Liver (tissue), 3 donors: ENCODE data around the gene CHM.
"Not testable (repeated sequence)": the region's sequence is repeated elsewhere in the genome, so short reads cannot be mapped to it uniquely, and the experiment has no call there.

Experiments
- ATF3 ChIP-seq: IDR thresholded peaks from 2 replicates; pipeline ENCODE4 v1.6.1; 2016; ENCODE audit warnings: antibody characterized with exemption
- CTCF ChIP-seq: fragments of 150-350 bp; IDR thresholded peaks from 2 replicates; pipeline ENCODE4 v1.5.1; 2017; ENCODE audit warnings: improper control_type of control experiment, low read depth, low read length; ENCODE audit not compliant: missing input control
- EGR1 ChIP-seq, 2 donors: IDR thresholded peaks; 2 replicates each; pipeline ENCODE4 v1.6.1; 2016 to 2018; ENCODE audit warnings: antibody characterized with exemption in 2 of 2, low read depth in 2 of 2
- FOXA1 ChIP-seq: IDR thresholded peaks from 2 replicates; pipeline ENCODE4 v1.6.1; 2016; ENCODE audit warnings: antibody characterized with exemption
- GABPA ChIP-seq, 2 donors: IDR thresholded peaks in 1 of 2; conservative IDR thresholded peaks in 1 of 2; 2 replicates each; pipeline ENCODE4 v1.6.1; 2016; ENCODE audit warnings: antibody characterized with exemption in 2 of 2, mild to moderate bottlenecking in 1 of 2, moderate library complexity in 1 of 2
- HNF4G ChIP-seq: IDR thresholded peaks from 2 replicates; pipeline ENCODE4 v1.6.1; 2016; ENCODE audit warnings: antibody characterized with exemption
- JUND ChIP-seq, 2 donors: IDR thresholded peaks; 2 replicates each; pipeline ENCODE4 v1.6.1; 2016; ENCODE audit warnings: antibody characterized with exemption in 2 of 2
- RAD21 ChIP-seq, 2 donors: IDR thresholded peaks; 2 replicates each; pipeline ENCODE4 v1.6.1; 2016; ENCODE audit warnings: antibody characterized with exemption in 2 of 2, mild to moderate bottlenecking in 2 of 2
- REST ChIP-seq: IDR thresholded peaks from 2 replicates; pipeline ENCODE4 v1.6.1; 2016; ENCODE audit warnings: antibody characterized with exemption, mild to moderate bottlenecking
- SP1 ChIP-seq: IDR thresholded peaks from 2 replicates; pipeline ENCODE4 v1.6.1; 2018; ENCODE audit warnings: antibody characterized with exemption, mild to moderate bottlenecking
- TAF1 ChIP-seq: conservative IDR thresholded peaks from 2 replicates; pipeline ENCODE4 v1.6.1; 2016; ENCODE audit warnings: antibody characterized with exemption, mild to moderate bottlenecking
- YY1 ChIP-seq: IDR thresholded peaks from 2 replicates; pipeline ENCODE4 v1.6.1; 2016; ENCODE audit warnings: antibody characterized with exemption, mild to moderate bottlenecking
- ZBTB33 ChIP-seq: IDR thresholded peaks from 2 replicates; pipeline ENCODE4 v1.6.1; 2016; ENCODE audit warnings: antibody characterized with exemption
- TF ChIP-seq, protein P1 (sequence below): IDR thresholded peaks from 2 replicates; pipeline ENCODE4 v1.6.1; 2016; ENCODE audit warnings: antibody characterized with exemption
- donor health status: healthy.
- donor health status: healthy.

DNA sequence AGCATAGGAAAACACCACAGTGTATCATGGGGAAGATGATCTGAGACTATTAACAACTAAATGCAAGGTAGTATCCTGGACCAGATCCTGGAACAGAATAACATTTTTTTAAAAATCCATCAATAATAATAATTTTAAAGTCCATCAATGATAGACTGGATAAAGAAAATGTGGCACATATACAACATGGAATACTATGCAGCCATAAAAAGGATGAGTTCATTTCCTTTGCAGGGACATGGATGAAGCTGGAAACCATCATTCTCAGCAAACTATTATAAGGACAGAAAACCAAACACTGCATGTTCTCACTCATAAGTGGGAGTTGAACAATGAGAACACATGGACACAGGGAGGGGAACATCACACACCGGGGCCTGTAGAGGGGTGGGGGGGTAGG is 37.6 kb downstream of the CHM start:
- not testable (repeated sequence) for TF ChIP-seq HNF4G; CTCF; GABPA (IDR thresholded peaks at IDR 0.05 in 1 of 2, conservative IDR thresholded peaks at IDR 0.05 in 1 of 2); SP1; TAF1; JUND (IDR thresholded peaks at IDR 0.05); ATF3; EGR1 (IDR thresholded peaks at IDR 0.05; ENCODE audit: low read depth in 2 of 2); RAD21 (IDR thresholded peaks at IDR 0.05); YY1; ZBTB33; REST; FOXA1
- TF ChIP-seq, protein P1, sequence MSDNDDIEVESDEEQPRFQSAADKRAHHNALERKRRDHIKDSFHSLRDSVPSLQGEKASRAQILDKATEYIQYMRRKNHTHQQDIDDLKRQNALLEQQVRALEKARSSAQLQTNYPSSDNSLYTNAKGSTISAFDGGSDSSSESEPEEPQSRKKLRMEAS: not testable (repeated sequence)
